ENCODE measurements around the gene SIRT2. TPM values are rescaled to one million over a fixed set of nuclear protein-coding genes. Genes with fewer than 3 reads are reported as not detected.

Gene SIRT2
- total and polyA plus RNA-seq, 2 experiments from 2014 or later = 41.3 to 64.4 TPM

DNA sequence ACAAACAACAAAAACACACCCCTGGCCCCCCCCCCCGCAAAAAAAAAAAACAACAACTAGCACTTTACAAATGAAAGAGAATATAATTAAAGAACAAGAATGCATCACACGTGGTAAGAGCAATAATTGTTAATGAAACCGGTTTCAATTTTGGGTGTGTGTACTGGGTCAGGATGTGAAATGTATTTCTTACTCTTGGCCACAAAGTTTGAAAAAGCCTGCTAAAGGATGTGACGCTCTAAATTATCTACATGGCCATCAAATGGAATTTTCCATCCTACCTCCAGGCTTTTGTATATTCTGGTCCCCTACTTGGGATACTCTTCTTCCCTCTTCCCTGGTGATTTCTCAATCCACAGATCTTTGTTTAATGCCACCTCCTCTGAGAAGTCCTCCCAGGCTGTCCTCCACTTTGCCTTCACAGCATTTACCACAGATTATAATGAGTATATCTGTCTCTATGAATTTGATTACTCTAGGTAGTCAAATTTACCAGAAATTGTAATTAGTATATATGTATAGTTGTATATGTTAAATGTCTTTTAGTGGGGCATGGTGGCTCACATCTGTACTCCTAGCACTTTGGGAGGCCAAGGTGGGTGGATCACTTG lies 29.1 kb upstream of the SIRT2 start:
- Histone ChIP-seq H4K20me1 (ENCODE audit: insufficient read depth) (no peaks in the 10 kb centered on the region), H3K9me2 (ENCODE audit: insufficient read depth) (no peaks in the 10 kb centered on the region), H3K27ac (no peak overlapping the region), H3K9ac (no peak overlapping the region), H3F3A (ENCODE audit: insufficient read depth) (no peaks in the 10 kb centered on the region), H3K4me3 (no peak overlapping the region), H3K79me2 (ENCODE audit: insufficient read depth) (peaks cover 52% of the 10 kb centered on the region), H3K9me3 (ENCODE audit: low read depth) (no peaks in the 10 kb centered on the region), H3K36me3 (ENCODE audit: low read depth) (no peaks in the 10 kb centered on the region; the same call in 1 of the 2 replicates), H3K4me1 (ENCODE audit: insufficient read depth) (peaks cover 12% of the 10 kb centered on the region; the same call in 1 of the 2 replicates), H3K27me3 (replicated peaks; ENCODE audit: insufficient read depth) (no peaks in the 10 kb centered on the region), H2AFZ (no peak overlapping the region), H3K4me2 (ENCODE audit: unreplicated experiment) (no peak overlapping the region)
- in situ Hi-C loops (cut with MboI) = no loop called here
- no peak for DNase-seq
- no peak for TF ChIP-seq EZH2phosphoT487 (IDR thresholded peaks at IDR 0.05; ENCODE audit: insufficient read depth, low read depth)
- TF ChIP-seq EZH2 (IDR thresholded peaks at IDR 0.05; ENCODE audit: insufficient read depth, poor library complexity, severe bottlenecking) = no peak
- WGBS, 2 experiments (ENCODE audit: low coverage in 1 of 2, low lambda C conversion rate in 2 of 2, missing lambda C conversion rate in 2 of 2) = 65 to 78% methylated on average over 3 to 4 of the region's 4 CpGs

DNA sequence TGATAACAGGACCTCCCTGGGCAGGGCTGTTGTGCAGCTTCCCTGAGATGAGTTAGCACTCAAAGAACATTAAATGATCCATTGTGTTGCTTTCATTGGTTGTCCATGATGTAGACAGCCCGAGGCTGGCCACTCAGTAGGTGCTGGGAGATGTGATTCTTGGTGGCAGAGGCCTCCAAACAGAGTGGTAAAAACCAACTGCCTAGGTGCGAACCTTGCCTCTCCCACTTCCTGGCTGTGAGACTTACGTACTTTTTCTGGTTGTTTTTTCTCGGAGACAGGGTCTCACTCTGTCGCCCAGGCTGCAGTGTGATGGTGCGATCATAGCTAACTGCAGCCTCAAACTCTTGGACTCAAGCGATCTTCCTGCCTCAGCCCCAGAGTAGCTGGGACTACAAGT lies 25.0 kb upstream of the SIRT2 start:
- Histone ChIP-seq H3K36me3 (ENCODE audit: low read depth) (no peaks in the 10 kb centered on the region; the same call in 1 of the 2 replicates), H3K9ac (no peak overlapping the region), H3K27ac (no peak overlapping the region), H3K4me3 (no peak overlapping the region), H3K4me2 (ENCODE audit: unreplicated experiment) (no peak overlapping the region), H3K79me2 (ENCODE audit: insufficient read depth) (peaks cover 19% of the 10 kb centered on the region), H3K4me1 (ENCODE audit: insufficient read depth) (0 out of 2 replicates have a peak, but pooled peaks cover 1% of the 10 kb centered on the region), H3F3A (ENCODE audit: insufficient read depth) (no peaks in the 10 kb centered on the region), H2AFZ (no peak overlapping the region), H3K9me2 (ENCODE audit: insufficient read depth) (no peaks in the 10 kb centered on the region), H3K9me3 (ENCODE audit: low read depth) (no peaks in the 10 kb centered on the region), H3K27me3 (replicated peaks; ENCODE audit: insufficient read depth) (no peaks in the 10 kb centered on the region), H4K20me1 (ENCODE audit: insufficient read depth) (no peaks in the 10 kb centered on the region)
- in situ Hi-C loops (cut with MboI) = no loop called here
- no peak for DNase-seq
- TF ChIP-seq EZH2 (IDR thresholded peaks at IDR 0.05; ENCODE audit: insufficient read depth, poor library complexity, severe bottlenecking) (no peak), EZH2phosphoT487 (IDR thresholded peaks at IDR 0.05; ENCODE audit: insufficient read depth, low read depth) (no peak)
- 95 to 99% methylated on average over 7 of the region's 7 CpGs for WGBS, 2 experiments (ENCODE audit: low coverage in 1 of 2, low lambda C conversion rate in 2 of 2, missing lambda C conversion rate in 2 of 2)

DNA sequence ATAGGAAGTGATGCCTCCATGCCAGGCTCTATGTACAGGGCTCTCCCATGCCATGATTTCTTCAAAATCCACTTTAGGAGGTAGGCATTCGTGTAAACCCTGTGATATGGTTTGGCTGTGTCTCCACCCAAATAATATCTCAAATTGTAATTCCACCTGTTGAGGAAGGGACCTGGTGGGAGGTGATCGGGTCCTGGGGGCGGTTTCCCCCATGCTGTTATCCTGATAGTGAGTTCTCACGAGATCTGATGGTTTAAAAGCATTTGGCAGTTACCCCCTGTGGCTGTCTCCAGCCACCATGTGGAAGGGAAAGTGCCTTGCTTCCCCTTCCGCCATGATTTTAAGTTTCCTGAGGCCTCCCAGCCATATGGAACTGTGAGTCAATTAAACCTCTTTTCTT lies 23.1 kb upstream of the SIRT2 start:
- Histone ChIP-seq H2AFZ (no peak overlapping the region), H3K27ac (no peak overlapping the region), H3K9ac (no peak overlapping the region), H3K9me2 (ENCODE audit: insufficient read depth) (no peaks in the 10 kb centered on the region), H3K4me2 (ENCODE audit: unreplicated experiment) (no peak overlapping the region), H4K20me1 (ENCODE audit: insufficient read depth) (no peaks in the 10 kb centered on the region), H3K79me2 (ENCODE audit: insufficient read depth) (0 out of 2 replicates have a peak, but pooled peaks cover under 1% of the 10 kb centered on the region), H3F3A (ENCODE audit: insufficient read depth) (no peaks in the 10 kb centered on the region), H3K4me1 (ENCODE audit: insufficient read depth) (no peaks in the 10 kb centered on the region), H3K9me3 (ENCODE audit: low read depth) (no peaks in the 10 kb centered on the region), H3K4me3 (no peak overlapping the region), H3K27me3 (replicated peaks; ENCODE audit: insufficient read depth) (no peaks in the 10 kb centered on the region), H3K36me3 (ENCODE audit: low read depth) (no peaks in the 10 kb centered on the region; the same call in 1 of the 2 replicates)
- no peak for DNase-seq
- 88 to 92% methylated on average over 5 of the region's 5 CpGs for WGBS, 2 experiments (ENCODE audit: low coverage in 1 of 2, low lambda C conversion rate in 2 of 2, missing lambda C conversion rate in 2 of 2)
- TF ChIP-seq EZH2phosphoT487 (IDR thresholded peaks at IDR 0.05; ENCODE audit: insufficient read depth, low read depth) (no peak), EZH2 (IDR thresholded peaks at IDR 0.05; ENCODE audit: insufficient read depth, poor library complexity, severe bottlenecking) (no peak)
- in situ Hi-C loops (cut with MboI) = no loop called here

DNA sequence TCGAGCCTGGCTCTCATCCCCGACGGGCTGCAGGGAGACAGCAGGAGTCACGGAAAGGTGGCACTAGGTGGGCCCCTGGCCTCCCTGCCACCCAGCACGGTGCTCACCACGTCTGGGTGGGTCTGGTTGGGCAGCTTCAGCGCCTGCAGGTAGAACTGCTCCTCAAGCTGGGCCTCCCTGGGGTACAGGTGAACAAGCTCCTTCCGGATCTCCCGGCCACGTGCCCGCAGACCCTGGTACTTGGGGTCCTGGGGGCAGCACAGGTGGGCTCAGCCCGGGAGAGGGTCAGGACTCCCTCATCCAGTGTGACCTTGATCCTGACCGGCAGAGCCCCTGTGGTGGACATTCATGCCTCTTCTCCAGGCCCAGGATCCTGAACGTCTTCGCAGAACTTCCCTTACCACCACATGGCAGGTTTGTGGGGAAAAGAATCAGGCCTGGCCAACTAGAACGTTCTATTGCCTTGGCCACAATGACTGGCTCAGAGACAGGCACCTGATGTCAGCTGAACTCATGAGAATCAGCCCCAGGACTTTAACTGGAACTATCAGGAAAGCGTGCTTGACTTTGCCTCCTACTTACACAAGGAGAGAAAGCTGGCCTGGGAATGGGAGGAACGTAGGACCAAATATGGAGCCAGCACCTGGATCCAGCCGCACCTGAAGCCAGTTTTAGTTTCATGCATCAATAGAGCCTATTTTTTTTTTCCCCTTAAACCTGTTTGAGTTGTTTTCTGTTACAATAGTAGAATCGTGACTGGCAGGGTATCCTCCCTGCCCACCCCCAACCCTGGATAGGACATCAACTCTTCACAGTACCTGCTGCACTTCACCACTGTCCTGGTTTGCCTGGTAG lies 22.2 kb upstream of the SIRT2 start:
- no peak overlapping the region for H3K4me2 ChIP-seq (ENCODE audit: unreplicated experiment)
- DNase-seq = no peak
- H4K20me1 ChIP-seq (ENCODE audit: insufficient read depth) = no peaks in the 10 kb centered on the region
- no peak overlapping the region for H2AFZ ChIP-seq
- H3K27ac ChIP-seq = no peak overlapping the region
- in situ Hi-C loops (cut with MboI) = no loop called here
- no peaks in the 10 kb centered on the region for H3F3A ChIP-seq (ENCODE audit: insufficient read depth)
- H3K9me3 ChIP-seq (ENCODE audit: low read depth) = no peaks in the 10 kb centered on the region
- no peaks in the 10 kb centered on the region for H3K79me2 ChIP-seq (ENCODE audit: insufficient read depth)
- WGBS, 2 experiments (ENCODE audit: low coverage in 1 of 2, low lambda C conversion rate in 2 of 2, missing lambda C conversion rate in 2 of 2) = 82 to 87% methylated on average over 20 of the region's 20 CpGs
- H3K27me3 ChIP-seq (replicated peaks; ENCODE audit: insufficient read depth) = no peaks in the 10 kb centered on the region
- H3K4me1 ChIP-seq (ENCODE audit: insufficient read depth) = no peaks in the 10 kb centered on the region
- H3K9ac ChIP-seq = no peak overlapping the region
- TF ChIP-seq EZH2 (IDR thresholded peaks at IDR 0.05; ENCODE audit: insufficient read depth, poor library complexity, severe bottlenecking) (no peak), EZH2phosphoT487 (IDR thresholded peaks at IDR 0.05; ENCODE audit: insufficient read depth, low read depth) (no peak)
- no peak overlapping the region for H3K4me3 ChIP-seq
- H3K36me3 ChIP-seq (ENCODE audit: low read depth) = no peaks in the 10 kb centered on the region; the same call in 1 of the 2 replicates
- H3K9me2 ChIP-seq (ENCODE audit: insufficient read depth) = no peaks in the 10 kb centered on the region

All from GM23248 (cell line).